HepG2 (cell line): ENCODE measurements around the gene CPEB3. TPM values are rescaled to one million over a fixed set of nuclear protein-coding genes. Genes with fewer than 3 reads are reported as not detected.

ENCODE experiments used
- AGO1 ChIP-seq: fragments of 200-400 bp; formaldehyde crosslinking; IDR thresholded peaks from 2 replicates; pipeline ENCODE4 v1.6.1; 2017; ENCODE audit warnings: mild to moderate bottlenecking, low read depth, low read length, moderate library complexity; ENCODE audit not compliant: poor library complexity, severe bottlenecking
- BORCS8-MEF2B ChIP-seq: sonication (generic); formaldehyde crosslinking; IDR thresholded peaks from 2 replicates; pipeline ENCODE4 v1.8.0; 2022; ENCODE audit warnings: mild to moderate bottlenecking, missing genetic modification reagents
- DNMT3B ChIP-seq: conservative IDR thresholded peaks from 2 replicates; pipeline ENCODE4 v1.6.1; 2016; ENCODE audit warnings: missing biosample characterization, control low read depth
- FOSL2 ChIP-seq: sonication (generic); formaldehyde crosslinking; IDR thresholded peaks from 2 replicates; pipeline ENCODE4 v1.4.0; 2020; ENCODE audit warnings: missing genetic modification reagents
- MBD4 ChIP-seq: IDR thresholded peaks from 2 replicates; pipeline ENCODE4 v1.6.1; 2012; ENCODE audit warnings: low read length, inconsistent platforms, borderline replicate concordance
- MIXL1 ChIP-seq: IDR thresholded peaks from 2 replicates; pipeline ENCODE4 v1.6.1; 2016
- NFE2L2 ChIP-seq: fragments of 150-350 bp; IDR thresholded peaks from 2 replicates; pipeline ENCODE4 v1.6.1; 2014; ENCODE audit warnings: low read length
- NR2F2 ChIP-seq: IDR thresholded peaks from 2 replicates; pipeline ENCODE4 v1.6.1; 2012; ENCODE audit warnings: low read depth, inconsistent platforms, borderline replicate concordance
- POLR2A ChIP-seq, 2 experiments: IDR thresholded peaks; 2 replicates each; pipeline ENCODE4 v1.6.1; 2011; ENCODE audit warnings: low read depth in 2 of 2, low read length in 2 of 2, mild to moderate bottlenecking in 1 of 2, moderate library complexity in 1 of 2; ENCODE audit not compliant: insufficient read depth in 1 of 2
- RBM22 ChIP-seq: fragments of 200-400 bp; formaldehyde crosslinking; optimal IDR thresholded peaks from 2 replicates; pipeline ENCODE3; 2017; ENCODE audit warnings: mild to moderate bottlenecking, low read length, moderate library complexity
- SALL2 ChIP-seq: sonication (generic); formaldehyde crosslinking; IDR thresholded peaks from 2 replicates; pipeline ENCODE4 v1.8.1; 2023; ENCODE audit warnings: mild to moderate bottlenecking, missing genetic modification reagents, inconsistent platforms
- SKI ChIP-seq: fragments of 450-650 bp; IDR thresholded peaks from one replicate; pipeline ENCODE4 v1.6.1; 2018; ENCODE audit warnings: mild to moderate bottlenecking; ENCODE audit not compliant: partially characterized antibody
- U2AF2 ChIP-seq: fragments of 200-400 bp; formaldehyde crosslinking; IDR thresholded peaks from 2 replicates; pipeline ENCODE4 v1.6.1; 2017; ENCODE audit warnings: low read depth, mild to moderate bottlenecking, low read length
- ZNF20 ChIP-seq: sonication (generic); formaldehyde crosslinking; IDR thresholded peaks from 2 replicates; pipeline ENCODE4 v1.4.0; 2020; ENCODE audit warnings: mild to moderate bottlenecking, moderate library complexity, missing genetic modification reagents
- ZNF326 ChIP-seq: sonication (generic); formaldehyde crosslinking; IDR thresholded peaks from 2 replicates; pipeline ENCODE4 v1.4.0; 2020; ENCODE audit warnings: missing genetic modification reagents, borderline replicate concordance
- ZNF382 ChIP-seq: sonication (generic); formaldehyde crosslinking; IDR thresholded peaks from 2 replicates; pipeline ENCODE4 v1.5.0; 2020; ENCODE audit warnings: missing genetic modification reagents, mild to moderate bottlenecking, borderline replicate concordance
- ZNF619 ChIP-seq: sonication (generic); formaldehyde crosslinking; IDR thresholded peaks from 2 replicates; pipeline ENCODE4 v1.4.0; 2020; ENCODE audit warnings: mild to moderate bottlenecking, missing genetic modification reagents
- ZNF746 ChIP-seq: sonication (generic); formaldehyde crosslinking; IDR thresholded peaks from 2 replicates; pipeline ENCODE4 v1.8.0; 2022; ENCODE audit warnings: mild to moderate bottlenecking, missing genetic modification reagents
- ZSCAN30 ChIP-seq: sonication (generic); formaldehyde crosslinking; IDR thresholded peaks from 2 replicates; pipeline ENCODE4 v1.5.0; 2020; ENCODE audit warnings: mild to moderate bottlenecking, missing genetic modification reagents
- polyA plus RNA-seq, 8 experiments: library from polyadenylated mRNA; depleted of rRNA in 3 of 8; stranded (reverse) in 7 of 8; unstranded in 1 of 8; fragments of >200 nt; fragmentation: Illumina TruSeq in 4 of 8; extraction: Trizol in 4 of 8; gene quantifications; 2 replicates each; pipeline versions ENCODE4 v1.2.1 to v1.2.3, GENCODE V29; 2011 to 2016; ENCODE audit warnings: low read depth in 4 of 8, missing spikeins in 1 of 8, mixed read lengths in 1 of 8; ENCODE audit not compliant: insufficient read depth in 1 of 8
- total RNA-seq, 5 experiments: library from RNA; depleted of rRNA; stranded (reverse); fragments of >200 nt; fragmentation: Illumina TruSeq; extraction: Trizol; gene quantifications; 2 replicates each; pipeline ENCODE4 v1.2.3, GENCODE V29; 2016; ENCODE audit warnings: low read depth in 1 of 5
- TF ChIP-seq, protein P1 (sequence below): sonication (generic); formaldehyde crosslinking; IDR thresholded peaks from 2 replicates; pipeline ENCODE4 v1.4.0; 2020; ENCODE audit warnings: mild to moderate bottlenecking, missing genetic modification reagents
- TF ChIP-seq, protein P2 (sequence below): sonication (generic); formaldehyde crosslinking; IDR thresholded peaks from 2 replicates; pipeline ENCODE4 v1.4.0; 2020; ENCODE audit warnings: missing genetic modification reagents, low read depth, mild to moderate bottlenecking, borderline replicate concordance
- TF ChIP-seq, protein P3 (sequence below): sonication (generic); formaldehyde crosslinking; IDR thresholded peaks from 2 replicates; pipeline ENCODE4 v1.4.0; 2020; ENCODE audit warnings: missing genetic modification reagents, borderline replicate concordance
- TF ChIP-seq, protein P4 (sequence below): conservative IDR thresholded peaks from 2 replicates; pipeline ENCODE4 v1.6.1; 2018; ENCODE audit warnings: missing genetic modification reagents
- TF ChIP-seq, protein P5 (sequence below): sonication (generic); formaldehyde crosslinking; IDR thresholded peaks from 2 replicates; pipeline ENCODE4 v1.5.1; 2020; ENCODE audit warnings: mild to moderate bottlenecking, moderate library complexity, missing genetic modification reagents
- TF ChIP-seq, protein P6 (sequence below): IDR thresholded peaks from 2 replicates; pipeline ENCODE4 v1.6.1; 2016; ENCODE audit warnings: low read depth

The CPEB3 gene
- total and polyA plus RNA-seq, 2 of the 13 experiments (the other 11 are each of a cell fraction or from before 2014, with no cell fraction given), result 0.66 to 0.70 TPM

GRCh38 chr10:92239600-92240288 is 51.1 kb downstream of the CPEB3 start (continued):
- TF ChIP-seq, protein P1, sequence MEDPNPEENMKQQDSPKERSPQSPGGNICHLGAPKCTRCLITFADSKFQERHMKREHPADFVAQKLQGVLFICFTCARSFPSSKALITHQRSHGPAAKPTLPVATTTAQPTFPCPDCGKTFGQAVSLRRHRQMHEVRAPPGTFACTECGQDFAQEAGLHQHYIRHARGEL (CRISPR knock-in tag), result no peak
- TF ChIP-seq FOSL2 (CRISPR knock-in tag), result no peak
- no peak for TF ChIP-seq ZNF382 (CRISPR knock-in tag)
- TF ChIP-seq POLR2A (IDR thresholded peaks at IDR 0.05; ENCODE audit: insufficient read depth in 1 of 2, low read depth in 2 of 2, low read length in 2 of 2), result no peak
- no peak; the same call in 1 of the 2 replicates for TF ChIP-seq ZNF619
- no peak for TF ChIP-seq ZSCAN30 (CRISPR knock-in tag)
- TF ChIP-seq, protein P2, sequence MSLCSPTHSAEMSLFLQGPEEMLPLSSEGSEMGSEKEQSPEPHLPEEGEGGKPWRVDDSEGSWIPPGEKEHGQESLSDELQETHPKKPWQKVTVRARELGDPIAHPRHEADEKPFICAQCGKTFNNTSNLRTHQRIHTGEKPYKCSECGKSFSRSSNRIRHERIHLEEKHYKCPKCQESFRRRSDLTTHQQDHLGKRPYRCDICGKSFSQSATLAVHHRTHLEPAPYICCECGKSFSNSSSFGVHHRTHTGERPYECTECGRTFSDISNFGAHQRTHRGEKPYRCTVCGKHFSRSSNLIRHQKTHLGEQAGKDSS, result no peak
- TF ChIP-seq ZNF20 (CRISPR knock-in tag), result no peak
- no peak for TF ChIP-seq NFE2L2
- no peak for TF ChIP-seq NR2F2
- TF ChIP-seq, protein P3, sequence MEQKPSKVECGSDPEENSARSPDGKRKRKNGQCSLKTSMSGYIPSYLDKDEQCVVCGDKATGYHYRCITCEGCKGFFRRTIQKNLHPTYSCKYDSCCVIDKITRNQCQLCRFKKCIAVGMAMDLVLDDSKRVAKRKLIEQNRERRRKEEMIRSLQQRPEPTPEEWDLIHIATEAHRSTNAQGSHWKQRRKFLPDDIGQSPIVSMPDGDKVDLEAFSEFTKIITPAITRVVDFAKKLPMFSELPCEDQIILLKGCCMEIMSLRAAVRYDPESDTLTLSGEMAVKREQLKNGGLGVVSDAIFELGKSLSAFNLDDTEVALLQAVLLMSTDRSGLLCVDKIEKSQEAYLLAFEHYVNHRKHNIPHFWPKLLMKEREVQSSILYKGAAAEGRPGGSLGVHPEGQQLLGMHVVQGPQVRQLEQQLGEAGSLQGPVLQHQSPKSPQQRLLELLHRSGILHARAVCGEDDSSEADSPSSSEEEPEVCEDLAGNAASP (CRISPR knock-in tag), result no peak
- TF ChIP-seq AGO1, result no peak
- TF ChIP-seq, protein P4, sequence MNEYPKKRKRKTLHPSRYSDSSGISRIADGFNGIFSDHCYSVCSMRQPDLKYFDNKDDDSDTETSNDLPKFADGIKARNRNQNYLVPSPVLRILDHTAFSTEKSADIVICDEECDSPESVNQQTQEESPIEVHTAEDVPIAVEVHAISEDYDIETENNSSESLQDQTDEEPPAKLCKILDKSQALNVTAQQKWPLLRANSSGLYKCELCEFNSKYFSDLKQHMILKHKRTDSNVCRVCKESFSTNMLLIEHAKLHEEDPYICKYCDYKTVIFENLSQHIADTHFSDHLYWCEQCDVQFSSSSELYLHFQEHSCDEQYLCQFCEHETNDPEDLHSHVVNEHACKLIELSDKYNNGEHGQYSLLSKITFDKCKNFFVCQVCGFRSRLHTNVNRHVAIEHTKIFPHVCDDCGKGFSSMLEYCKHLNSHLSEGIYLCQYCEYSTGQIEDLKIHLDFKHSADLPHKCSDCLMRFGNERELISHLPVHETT (CRISPR knock-in tag), result no peak
- TF ChIP-seq U2AF2, result no peak
- no peak for TF ChIP-seq SKI
- no peak for TF ChIP-seq MIXL1
- no peak for TF ChIP-seq RBM22
- TF ChIP-seq ZNF326 (CRISPR knock-in tag), result no peak
- TF ChIP-seq, protein P5, sequence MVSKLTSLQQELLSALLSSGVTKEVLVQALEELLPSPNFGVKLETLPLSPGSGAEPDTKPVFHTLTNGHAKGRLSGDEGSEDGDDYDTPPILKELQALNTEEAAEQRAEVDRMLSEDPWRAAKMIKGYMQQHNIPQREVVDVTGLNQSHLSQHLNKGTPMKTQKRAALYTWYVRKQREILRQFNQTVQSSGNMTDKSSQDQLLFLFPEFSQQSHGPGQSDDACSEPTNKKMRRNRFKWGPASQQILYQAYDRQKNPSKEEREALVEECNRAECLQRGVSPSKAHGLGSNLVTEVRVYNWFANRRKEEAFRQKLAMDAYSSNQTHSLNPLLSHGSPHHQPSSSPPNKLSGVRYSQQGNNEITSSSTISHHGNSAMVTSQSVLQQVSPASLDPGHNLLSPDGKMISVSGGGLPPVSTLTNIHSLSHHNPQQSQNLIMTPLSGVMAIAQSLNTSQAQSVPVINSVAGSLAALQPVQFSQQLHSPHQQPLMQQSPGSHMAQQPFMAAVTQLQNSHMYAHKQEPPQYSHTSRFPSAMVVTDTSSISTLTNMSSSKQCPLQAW (CRISPR knock-in tag), result no peak
- peak; percentile 46; the same call in 1 of the 2 replicates for TF ChIP-seq SALL2 (CRISPR knock-in tag)
- no peak for TF ChIP-seq BORCS8-MEF2B (CRISPR knock-in tag)
- TF ChIP-seq, protein P6, sequence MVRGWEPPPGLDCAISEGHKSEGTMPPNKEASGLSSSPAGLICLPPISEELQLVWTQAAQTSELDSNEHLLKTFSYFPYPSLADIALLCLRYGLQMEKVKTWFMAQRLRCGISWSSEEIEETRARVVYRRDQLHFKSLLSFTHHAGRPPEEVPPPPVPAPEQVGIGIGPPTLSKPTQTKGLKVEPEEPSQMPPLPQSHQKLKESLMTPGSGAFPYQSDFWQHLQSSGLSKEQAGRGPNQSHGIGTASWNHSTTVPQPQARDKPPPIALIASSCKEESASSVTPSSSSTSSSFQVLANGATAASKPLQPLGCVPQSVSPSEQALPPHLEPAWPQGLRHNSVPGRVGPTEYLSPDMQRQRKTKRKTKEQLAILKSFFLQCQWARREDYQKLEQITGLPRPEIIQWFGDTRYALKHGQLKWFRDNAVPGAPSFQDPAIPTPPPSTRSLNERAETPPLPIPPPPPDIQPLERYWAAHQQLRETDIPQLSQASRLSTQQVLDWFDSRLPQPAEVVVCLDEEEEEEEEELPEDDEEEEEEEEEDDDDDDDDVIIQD (CRISPR knock-in tag), result no peak
- no peak for TF ChIP-seq MBD4
- no peak for TF ChIP-seq ZNF746 (CRISPR knock-in tag)
- no peak for TF ChIP-seq DNMT3B
